ENCODE data around the gene DGKH. TPM values are rescaled to one million over a fixed set of nuclear protein-coding genes. Genes with fewer than 3 reads are reported as not detected.

The DGKH gene
- total and polyA plus RNA-seq, 9 of the 15 experiments (the other 6 are each of a cell fraction or from before 2014, with no cell fraction given) = 0.38 to 4.4 (median 3.1) TPM

- no peak for TF ChIP-seq ELF1 (tag; IDR thresholded peaks at IDR 0.05)
- no peak for TF ChIP-seq DLX4 (CRISPR knock-in tag; IDR thresholded peaks at IDR 0.05)
- TF ChIP-seq ZZZ3 (IDR thresholded peaks at IDR 0.05) = no peak
- no peak for TF ChIP-seq HDAC3 (IDR thresholded peaks at IDR 0.05; ENCODE audit: borderline replicate concordance, partially characterized antibody)
- TF ChIP-seq ZNF77 (CRISPR knock-in tag; IDR thresholded peaks at IDR 0.05) = no peak
- TF ChIP-seq HCFC1 (IDR thresholded peaks at IDR 0.05; ENCODE audit: low read depth, low read length) = no peak
- no peak for TF ChIP-seq ZBTB2 (IDR thresholded peaks at IDR 0.05)
- no peak for TF ChIP-seq NCOA2 (IDR thresholded peaks at IDR 0.05; ENCODE audit: partially characterized antibody in 2 of 2)
- no peak for TF ChIP-seq SNIP1 (IDR thresholded peaks at IDR 0.05; ENCODE audit: low read depth)
- TF ChIP-seq BCLAF1 (IDR thresholded peaks at IDR 0.05; ENCODE audit: borderline replicate concordance in 1 of 2, control insufficient read depth in 1 of 2, low read depth in 2 of 2, low read length in 1 of 2) = no peak
- no peak for TF ChIP-seq KDM2B (CRISPR knock-in tag; IDR thresholded peaks at IDR 0.05)
- TF ChIP-seq NFXL1 (CRISPR knock-in tag; IDR thresholded peaks at IDR 0.05) = no peak
- TF ChIP-seq PREB (CRISPR knock-in tag; IDR thresholded peaks at IDR 0.05) = no peak
- TF ChIP-seq ZNF589 (CRISPR knock-in tag; IDR thresholded peaks at IDR 0.05; ENCODE audit: low read depth) = no peak
- TF ChIP-seq CCAR2 (IDR thresholded peaks at IDR 0.05; ENCODE audit: low read depth, low read length) = no peak
- TF ChIP-seq ZNF224 (CRISPR knock-in tag; IDR thresholded peaks at IDR 0.05) = no peak
- no peak for TF ChIP-seq POLR2AphosphoS2 (IDR thresholded peaks at IDR 0.05; ENCODE audit: low read length)
- TF ChIP-seq ZNF444 (CRISPR knock-in tag; IDR thresholded peaks at IDR 0.05) = no peak
- no peak for TF ChIP-seq STAT5B (CRISPR knock-in tag; IDR thresholded peaks at IDR 0.05)
- no peak for TF ChIP-seq ZNF12 (CRISPR knock-in tag; IDR thresholded peaks at IDR 0.05)
- no peak for TF ChIP-seq HNRNPH1 (optimal IDR thresholded peaks at IDR 0.05; ENCODE audit: low read depth, low read length)
- TF ChIP-seq ZNF217 (CRISPR knock-in tag; IDR thresholded peaks at IDR 0.05) = no peak
- no peak for TF ChIP-seq HDGF (IDR thresholded peaks at IDR 0.05)
- TF ChIP-seq CHD1 (IDR thresholded peaks at IDR 0.05; ENCODE audit: low read length) = no peak
- TF ChIP-seq ZFPM2 (CRISPR knock-in tag; IDR thresholded peaks at IDR 0.05) = no peak
- TF ChIP-seq TAF1 (IDR thresholded peaks at IDR 0.05; ENCODE audit: control insufficient read depth, extremely low read depth, insufficient read depth, low read length, severe bottlenecking) = no peak
These were observed 227.1 kb downstream of the DGKH start (continued) for GRCh38 chr13:42275506-42275905.

Data from K562 (cell line).